Islet of Langerhans (tissue), 1 donor: ENCODE measurements around the gene OBSCN.

Experiments
- FAIRE-seq: peaks from one replicate; lab custom pipeline; 2011; peaks lifted over from hg19 to GRCh38; lab: Jason Lieb, UNC

The OBSCN gene

GRCh38 chr1:228381356-228381755, 173.5 kb downstream of the OBSCN start:
- FAIRE-seq = no peak

GRCh38 chr1:228383773-228384172, 175.9 kb downstream of the OBSCN start:
- FAIRE-seq = no peak

- no peak for FAIRE-seq
Measured at GRCh38 chr1:228385232-228385631, 177.4 kb downstream of the OBSCN start.

GRCh38 chr1:228387321-228387720, 179.5 kb downstream of the OBSCN start:
- no peak for FAIRE-seq

GRCh38 chr1:228390649-228391048, 182.8 kb downstream of the OBSCN start:
- FAIRE-seq = no peak

- FAIRE-seq = no peak
Measured at GRCh38 chr1:228391411-228392020, 183.7 kb downstream of the OBSCN start.

- FAIRE-seq = no peak
Measured at GRCh38 chr1:228392111-228392936, 184.5 kb downstream of the OBSCN start.

GRCh38 chr1:228393268-228393701, 185.4 kb downstream of the OBSCN start:
- FAIRE-seq = no peak

GRCh38 chr1:228393811-228394570, 186.1 kb downstream of the OBSCN start:
- FAIRE-seq = no peak

- FAIRE-seq = no peak
Measured at GRCh38 chr1:228394571-228395394, 186.9 kb downstream of the OBSCN start.

- no peak for FAIRE-seq
Measured at GRCh38 chr1:228396770-228397662, 189.2 kb downstream of the OBSCN start.

GRCh38 chr1:228397966-228398365, 190.1 kb downstream of the OBSCN start:
- no peak for FAIRE-seq

- no peak for FAIRE-seq
Measured at GRCh38 chr1:228398741-228399461, 191.1 kb downstream of the OBSCN start.

- no peak for FAIRE-seq
Measured at GRCh38 chr1:228399531-228400236, 191.8 kb downstream of the OBSCN start.

- no peak for FAIRE-seq
Measured at GRCh38 chr1:228400237-228400651, 192.4 kb downstream of the OBSCN start.

- FAIRE-seq = no peak
Measured at GRCh38 chr1:228400692-228401454, 193.0 kb downstream of the OBSCN start.

- no peak for FAIRE-seq
Measured at GRCh38 chr1:228401782-228402640, 194.2 kb downstream of the OBSCN start.

GRCh38 chr1:228402641-228403025, 194.8 kb downstream of the OBSCN start:
- no peak for FAIRE-seq
